HuH-7.5 (cell line): ENCODE data around the gene CPE.

ENCODE experiments used
- DNase-seq: peaks from one replicate; pipeline ENCODE4 v3.0.0; 2011; ENCODE audit warnings: low spot score

The CPE gene

DNA sequence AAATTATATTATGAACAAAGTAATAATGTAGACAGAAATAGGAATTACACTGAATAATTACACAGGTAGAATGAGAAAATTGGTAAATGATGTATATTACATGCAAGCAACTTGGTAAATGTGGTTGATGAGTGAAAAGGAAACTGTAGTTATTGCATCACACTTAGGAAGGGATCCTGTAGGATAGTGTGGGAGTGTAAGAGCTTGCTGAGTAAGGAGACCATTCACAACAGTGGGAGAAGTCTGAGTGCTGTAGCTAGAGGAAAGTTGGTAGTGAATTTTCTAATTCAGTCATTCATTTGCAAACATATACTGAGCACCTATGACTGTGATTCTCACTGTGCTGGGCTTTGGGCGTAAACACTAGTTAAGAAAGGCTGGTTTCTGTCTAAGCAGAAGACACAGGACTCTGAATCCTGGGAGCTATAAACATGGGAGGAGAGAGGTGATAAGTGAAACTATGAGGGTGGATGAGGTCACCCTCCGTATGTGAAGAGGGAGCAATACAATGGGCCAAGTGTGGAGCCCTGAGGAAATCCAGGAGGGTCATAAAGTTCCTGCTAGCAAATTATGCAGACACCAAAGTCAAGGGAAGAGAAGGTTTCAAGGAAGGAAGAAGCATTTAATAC lies 14.2 kb upstream of the CPE start:
- no peak for DNase-seq

GRCh38 chr4:165367040-165367439 lies 11.8 kb upstream of the CPE start:
- no peak for DNase-seq

GRCh38 chr4:165368114-165368513 lies 10.7 kb upstream of the CPE start:
- DNase-seq = no peak

DNA sequence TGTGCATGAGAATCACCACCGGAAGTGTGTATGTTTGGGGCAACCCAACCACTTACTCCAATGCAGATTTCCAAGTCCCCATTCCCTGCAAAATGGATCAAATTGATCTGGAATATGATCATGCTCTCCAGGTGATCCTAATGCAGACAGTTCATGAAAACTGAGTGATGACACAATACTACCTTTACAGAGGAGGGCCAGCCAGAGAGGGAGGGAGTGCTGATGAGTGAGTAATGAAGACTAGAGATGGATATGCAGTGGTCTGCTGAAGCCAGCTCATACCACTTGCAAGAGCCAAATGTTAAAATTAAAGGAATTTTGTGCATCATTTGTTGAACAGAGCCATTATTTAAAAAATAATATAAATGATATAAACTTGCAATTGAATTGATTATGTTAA lies 10.2 kb upstream of the CPE start:
- no peak for DNase-seq

GRCh38 chr4:165369522-165369921 lies 9.3 kb upstream of the CPE start:
- DNase-seq = no peak

DNA sequence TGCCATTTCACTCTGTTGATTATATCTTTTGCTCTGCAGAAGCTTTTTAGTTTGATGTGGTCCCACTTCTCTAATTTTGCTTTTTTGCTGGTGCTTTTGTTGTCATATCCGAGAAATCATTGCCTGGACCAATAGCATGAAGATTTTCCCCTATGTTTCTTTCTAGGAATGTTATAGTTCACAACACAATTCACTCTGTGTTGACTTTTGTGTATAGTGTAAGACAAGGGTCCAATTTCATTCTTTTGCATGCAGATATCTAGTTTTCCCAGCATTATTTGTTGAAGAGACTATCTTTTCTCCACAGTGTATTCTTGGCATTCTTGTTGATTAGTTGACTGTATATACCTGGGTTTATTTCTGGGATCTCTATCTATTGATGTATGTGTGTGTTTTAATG lies 8.3 kb upstream of the CPE start:
- DNase-seq = no peak

GRCh38 chr4:165375465-165375864 lies 3.3 kb upstream of the CPE start:
- DNase-seq = no peak

- no peak for DNase-seq
Observed at GRCh38 chr4:165378398-165378744, 437 bp upstream of the CPE start.

DNA sequence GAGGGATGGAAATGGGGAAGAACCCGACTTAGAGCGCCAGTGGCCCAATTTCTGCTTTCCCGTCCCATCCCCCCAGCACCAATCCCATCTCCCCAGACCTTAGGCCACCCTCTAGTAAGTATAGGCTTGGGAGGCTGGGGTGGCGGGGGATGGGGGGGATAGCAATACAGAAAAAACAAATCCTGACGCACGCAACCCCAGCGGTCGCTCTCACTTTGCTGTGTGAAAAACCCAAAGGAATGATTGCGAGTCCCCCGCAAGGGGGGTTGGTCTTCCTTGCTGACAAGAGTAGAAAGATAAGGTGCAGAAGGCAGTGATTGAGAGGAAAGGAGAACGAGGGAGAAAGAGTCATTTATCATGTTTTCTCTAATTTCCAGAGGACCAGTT lies 863 bp downstream of the CPE start:
- no peak for DNase-seq

DNA sequence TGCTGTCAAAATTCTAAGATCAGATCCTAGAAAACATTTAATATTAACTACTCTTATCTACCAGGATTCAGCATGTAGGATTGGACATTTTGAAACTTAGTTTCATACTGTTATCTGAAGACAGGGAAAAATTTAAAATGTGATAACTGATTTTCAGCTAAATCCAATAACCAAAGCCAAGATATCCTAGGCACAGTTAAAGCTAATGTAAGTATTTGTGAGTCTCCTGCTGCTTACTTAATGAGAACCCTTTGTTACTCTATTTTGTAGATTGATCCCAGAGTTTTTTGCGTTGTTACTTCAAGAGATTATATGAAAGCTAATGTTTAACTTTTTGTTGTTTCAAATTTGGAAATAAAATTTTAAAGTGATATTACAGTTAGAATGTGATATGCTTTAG lies 2.0 kb downstream of the CPE start:
- no peak for DNase-seq

DNA sequence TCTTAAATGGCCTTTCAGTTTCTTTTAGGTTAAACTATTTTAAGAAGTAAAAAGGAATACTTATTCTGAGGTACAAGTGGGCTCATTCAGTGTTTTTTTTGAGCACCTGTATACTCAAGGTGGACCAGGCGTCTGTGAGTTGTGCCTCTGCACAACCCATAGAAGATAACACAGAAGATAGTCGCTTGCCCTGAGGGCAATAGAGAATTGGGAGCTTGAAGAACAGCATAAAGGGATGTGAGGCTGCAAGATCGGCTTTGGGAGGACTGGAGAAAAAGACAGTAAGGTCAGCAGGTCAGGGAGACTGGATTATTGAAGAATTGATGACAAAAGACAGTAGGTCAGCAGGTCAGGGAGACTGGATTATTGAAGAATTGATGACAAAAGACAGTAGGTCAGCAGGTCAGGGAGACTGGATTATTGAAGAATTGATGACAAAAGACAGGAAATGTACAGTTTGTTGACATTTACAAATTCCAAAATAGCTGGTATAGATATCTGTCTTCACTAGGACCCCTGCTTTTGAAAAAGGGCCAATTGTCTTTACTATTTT lies 3.1 kb downstream of the CPE start:
- no peak for DNase-seq

DNA sequence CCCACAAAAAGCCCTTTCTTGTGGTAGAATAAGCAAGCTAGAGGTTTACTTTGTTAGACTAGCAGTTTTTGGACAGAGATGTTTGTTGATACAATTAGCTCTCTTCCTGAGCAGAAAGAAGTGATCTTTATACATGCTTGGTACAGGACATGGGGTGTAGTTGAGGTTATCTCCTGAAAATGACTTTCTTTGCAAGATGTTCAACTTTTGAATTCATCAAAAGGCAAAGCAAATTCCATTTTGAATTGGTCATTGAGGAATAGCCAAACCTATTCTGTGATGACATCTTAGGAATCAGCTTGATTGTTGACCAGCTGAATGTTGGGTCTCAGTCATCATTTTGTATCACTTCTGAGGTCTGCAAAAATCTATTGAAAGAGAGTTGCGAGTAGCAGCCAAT lies 3.8 kb downstream of the CPE start:
- no peak for DNase-seq

DNA sequence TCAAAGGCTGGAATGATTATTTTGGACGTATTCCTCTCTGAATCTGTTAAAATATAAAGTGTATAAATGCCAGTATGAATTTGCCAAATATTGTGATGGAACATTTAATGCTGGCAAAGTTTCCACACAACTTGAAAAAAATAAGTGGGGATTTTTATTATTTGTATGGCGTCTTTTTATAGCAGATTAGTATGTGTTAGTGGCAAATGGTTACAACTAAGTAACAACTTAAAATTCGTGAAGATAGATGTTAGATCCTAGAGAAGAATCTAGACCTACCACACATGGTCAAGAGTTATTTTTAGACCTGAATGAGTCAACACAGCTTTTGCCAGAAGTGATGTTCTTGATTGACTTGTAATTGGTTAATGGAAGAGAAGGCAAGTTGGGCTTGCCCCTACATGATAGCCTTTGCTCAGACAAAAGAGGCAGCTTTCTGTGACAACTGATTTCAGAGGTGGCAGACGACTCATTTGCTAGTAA lies 4.8 kb downstream of the CPE start:
- DNase-seq = no peak

DNA sequence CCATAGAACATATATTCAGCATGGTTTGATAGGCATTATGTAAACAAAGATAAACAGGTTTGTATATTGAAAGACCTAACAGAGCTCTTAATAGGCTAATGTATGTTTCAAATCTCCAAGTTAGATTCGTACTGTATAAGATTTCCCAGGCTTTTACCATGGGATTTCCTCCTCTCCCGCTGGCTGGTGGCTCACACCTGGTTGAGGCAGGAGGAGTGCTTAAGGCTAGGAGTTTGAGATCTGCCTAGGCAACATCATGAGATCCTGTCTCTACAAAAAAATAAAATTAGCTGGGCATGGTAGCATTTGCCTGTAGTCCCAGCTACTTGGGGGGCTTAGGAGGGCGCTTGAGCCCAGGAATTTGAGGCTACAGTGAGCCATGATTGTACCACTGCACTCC lies 5.4 kb downstream of the CPE start:
- no peak for DNase-seq

DNA sequence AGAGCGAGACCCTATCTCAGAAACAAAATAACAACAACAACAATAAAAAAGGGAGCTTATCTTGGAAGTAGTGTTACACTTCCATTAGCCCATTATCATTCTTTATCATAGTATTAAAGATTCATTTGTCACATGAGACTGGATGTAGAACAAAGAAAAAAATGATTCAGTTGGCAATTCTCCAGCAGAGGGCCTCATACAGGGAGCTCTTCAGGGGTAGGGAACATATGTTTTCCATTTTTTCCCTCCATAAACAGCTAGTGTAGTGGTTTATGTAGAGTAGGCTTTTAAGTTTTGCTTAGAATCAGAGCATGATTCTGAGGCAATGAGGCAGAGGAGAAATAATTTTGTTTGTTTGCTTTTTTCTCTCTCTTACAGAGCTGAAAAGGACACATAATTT lies 5.8 kb downstream of the CPE start:
- DNase-seq = no peak

DNA sequence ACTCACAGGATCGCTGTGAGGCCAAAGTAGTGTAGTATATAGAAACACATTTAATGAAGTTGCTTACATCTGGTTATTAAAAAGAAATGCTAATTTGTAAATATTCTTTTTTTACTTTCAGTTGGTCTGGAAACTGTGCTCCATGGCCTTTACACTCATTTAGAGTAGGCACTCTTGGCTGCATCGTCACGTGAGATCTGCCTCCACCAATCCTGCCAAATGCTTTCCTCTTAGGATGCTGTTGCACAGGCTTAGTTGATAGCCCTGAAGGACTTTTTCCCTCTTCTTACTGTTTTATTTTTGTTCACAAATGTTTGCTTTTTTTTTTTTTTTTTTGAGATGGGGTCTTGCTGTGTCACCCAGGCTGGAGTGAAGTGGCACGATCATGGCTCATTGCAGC lies 6.3 kb downstream of the CPE start:
- no peak for DNase-seq

DNA sequence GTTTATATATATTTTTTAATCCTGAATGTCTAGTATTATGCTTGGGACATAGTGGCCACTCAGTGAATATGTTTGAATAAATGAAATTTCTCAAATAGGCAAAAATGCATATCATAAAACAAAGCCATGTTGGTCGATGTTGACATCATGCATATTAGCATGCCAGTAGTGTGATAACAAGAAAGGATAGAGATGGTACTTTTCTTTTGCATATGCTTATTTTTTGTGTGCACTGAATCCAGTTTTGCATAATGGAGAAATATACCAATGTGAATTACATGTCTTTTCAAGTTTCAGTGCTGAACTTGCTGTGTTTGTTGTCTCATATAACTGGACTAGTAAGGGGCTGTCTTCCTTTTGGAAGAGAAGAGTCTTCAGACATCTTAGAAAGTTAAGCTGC lies 7.5 kb downstream of the CPE start:
- DNase-seq = no peak

DNA sequence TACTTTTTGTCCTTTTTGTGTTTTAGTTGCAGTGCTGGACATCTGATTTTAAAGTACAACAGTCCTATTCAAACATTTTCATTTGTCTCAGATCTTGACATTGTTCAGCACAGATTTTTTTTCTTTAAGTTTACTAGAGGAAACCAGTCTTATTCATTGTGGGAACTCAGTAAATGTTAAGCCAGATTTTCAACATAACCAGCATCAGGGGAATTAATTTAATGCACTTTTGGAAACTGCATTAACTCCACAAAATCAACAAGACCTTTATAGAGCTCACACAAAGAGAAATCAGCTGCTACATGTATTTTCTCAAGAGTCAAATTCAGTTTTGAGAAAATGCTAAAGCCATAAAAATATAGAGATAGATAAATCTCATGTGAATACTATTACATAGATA lies 9.9 kb downstream of the CPE start:
- no peak for DNase-seq

DNA sequence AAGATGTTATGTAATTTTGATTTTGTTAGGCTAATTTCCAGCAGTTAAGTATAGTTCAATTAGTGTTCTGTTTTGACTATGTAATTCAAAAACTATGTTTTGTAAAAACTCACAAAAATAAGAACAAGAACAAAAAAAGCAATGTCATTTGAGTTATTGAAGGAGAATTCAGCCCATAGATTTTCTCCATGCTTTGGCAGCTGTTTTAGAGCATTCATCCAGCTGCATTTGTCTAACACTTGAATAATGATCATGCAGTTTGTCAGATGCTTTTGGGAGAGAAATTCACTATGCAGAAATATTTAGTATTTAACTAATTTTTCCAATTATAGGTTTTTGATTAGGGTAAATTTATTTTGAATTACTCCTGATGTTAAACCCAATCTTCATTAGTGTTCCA lies 14.2 kb downstream of the CPE start:
- DNase-seq = no peak

DNA sequence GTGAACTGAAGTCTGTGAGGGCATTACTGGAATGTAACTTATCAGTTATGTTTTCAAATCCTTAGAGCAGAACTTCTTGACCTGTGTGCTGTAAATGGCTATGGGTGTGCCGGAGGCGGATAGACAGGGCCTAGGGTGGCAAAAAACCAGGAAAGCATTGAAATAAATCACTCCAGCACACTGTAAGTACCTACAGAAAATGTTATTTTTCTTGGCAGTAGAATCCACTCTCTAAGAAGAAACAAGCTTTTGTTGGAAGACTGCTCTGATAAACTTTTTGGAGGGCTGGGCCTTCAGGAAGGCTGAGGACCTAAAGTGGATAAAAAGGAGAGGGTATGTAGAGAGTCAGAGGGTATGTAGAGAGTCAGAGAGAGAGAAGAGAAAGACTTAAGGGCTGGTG lies 14.9 kb downstream of the CPE start:
- no peak for DNase-seq

GRCh38 chr4:165394275-165394674 lies 15.5 kb downstream of the CPE start:
- DNase-seq = no peak

- DNase-seq = no peak
Observed at GRCh38 chr4:165398570-165398969, 19.8 kb downstream of the CPE start.

- DNase-seq = no peak
Observed at GRCh38 chr4:165402375-165402774, 23.6 kb downstream of the CPE start.

- DNase-seq = no peak
Observed at GRCh38 chr4:165403048-165403447, 24.2 kb downstream of the CPE start.

DNA sequence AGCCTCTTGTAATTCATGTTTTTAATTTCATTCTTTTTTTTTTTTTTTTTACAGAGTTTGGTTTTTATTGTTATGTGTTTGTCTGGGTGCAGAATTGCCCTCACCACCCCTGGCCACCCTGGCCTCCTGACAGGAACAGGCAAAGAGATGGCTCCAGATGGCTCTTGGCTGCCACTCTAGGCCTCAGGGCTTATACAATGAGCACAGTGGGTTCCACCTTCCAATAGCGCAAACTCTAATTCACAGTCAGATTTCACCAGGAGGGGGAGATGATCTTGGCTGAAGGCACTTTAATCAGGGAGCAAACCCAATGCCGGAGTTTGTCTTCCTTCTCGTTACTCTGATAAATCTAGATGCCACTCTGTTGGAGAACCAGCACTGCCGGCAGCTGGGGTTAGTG lies 24.8 kb downstream of the CPE start:
- DNase-seq = no peak
